HG03175 (cell line): ENCODE results near the gene ITPR1.

Source experiments
- ATAC-seq: cut with Tn5 transposase; IDR thresholded peaks from one replicate; pipeline ENCODE4 v1.9.1; 2021; ENCODE audit warnings: mild to moderate bottlenecking, moderate library complexity; ENCODE audit not compliant: unreplicated experiment

Gene ITPR1

DNA sequence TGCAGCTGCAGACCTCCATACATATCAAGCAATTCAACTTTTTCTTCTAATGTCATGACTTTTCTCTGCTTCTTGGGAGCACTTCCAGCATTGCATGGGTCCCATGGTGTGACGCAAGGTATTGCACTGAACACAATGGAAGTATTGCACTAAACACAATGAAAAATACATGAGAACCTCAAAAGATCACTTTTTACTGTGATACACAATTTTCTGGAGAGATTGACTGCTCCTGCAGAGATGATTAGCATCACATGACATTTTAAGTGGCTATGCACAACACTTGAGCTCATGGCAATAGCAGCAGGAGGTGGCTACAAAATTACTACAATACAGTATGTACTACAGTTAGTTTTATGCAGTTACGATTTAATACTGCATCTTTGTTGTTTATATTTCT, 372.6 kb downstream of the ITPR1 start:
- ATAC-seq: no peak

DNA sequence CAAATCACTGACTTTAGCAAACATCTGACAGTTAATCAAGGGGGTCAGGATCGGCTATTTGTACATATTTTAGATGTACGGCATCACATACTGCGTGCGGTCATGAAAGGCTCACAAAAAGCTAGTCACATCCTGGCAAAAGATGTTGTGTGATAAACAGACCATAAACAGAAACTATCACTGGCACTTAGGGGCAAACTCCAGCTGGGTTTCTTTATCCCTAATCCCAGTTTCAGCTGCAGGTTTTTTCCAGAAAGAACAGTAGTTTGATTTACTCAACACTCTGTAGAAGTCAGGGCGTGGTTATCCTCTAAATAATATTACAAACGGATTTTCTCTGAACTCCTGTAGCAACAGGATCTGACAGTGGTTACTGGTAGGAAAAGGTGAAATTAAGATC, 373.7 kb downstream of the ITPR1 start:
- ATAC-seq: no peak

DNA sequence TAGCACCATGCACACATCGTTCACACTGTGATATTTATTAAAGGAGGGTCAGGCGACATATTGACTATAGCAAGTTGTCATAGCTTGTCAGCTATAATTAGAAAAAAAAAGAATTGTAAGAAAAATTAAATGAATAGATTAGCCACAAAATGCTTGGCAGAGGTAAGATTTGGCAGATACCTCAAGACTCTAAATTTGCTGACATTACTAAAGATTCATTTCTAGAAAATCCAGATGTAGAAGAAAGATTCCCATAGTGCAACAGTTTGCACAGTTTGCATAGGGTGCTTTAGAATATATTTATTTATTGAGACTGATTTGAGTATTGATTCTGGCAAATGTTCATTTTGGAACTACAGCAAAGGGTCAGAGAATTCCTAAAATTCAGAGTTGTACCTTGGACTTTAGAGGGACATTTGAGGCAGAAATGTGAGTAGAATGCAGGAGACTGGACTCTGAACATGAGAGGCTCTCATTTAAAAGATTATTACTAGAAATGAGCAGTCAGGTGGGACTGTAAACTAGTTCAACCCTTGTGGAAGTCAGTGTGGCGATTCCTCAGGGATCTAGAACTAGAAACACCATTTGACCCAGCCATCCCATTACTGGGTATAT, 384.1 kb downstream of the ITPR1 start:
- no peak for ATAC-seq

DNA sequence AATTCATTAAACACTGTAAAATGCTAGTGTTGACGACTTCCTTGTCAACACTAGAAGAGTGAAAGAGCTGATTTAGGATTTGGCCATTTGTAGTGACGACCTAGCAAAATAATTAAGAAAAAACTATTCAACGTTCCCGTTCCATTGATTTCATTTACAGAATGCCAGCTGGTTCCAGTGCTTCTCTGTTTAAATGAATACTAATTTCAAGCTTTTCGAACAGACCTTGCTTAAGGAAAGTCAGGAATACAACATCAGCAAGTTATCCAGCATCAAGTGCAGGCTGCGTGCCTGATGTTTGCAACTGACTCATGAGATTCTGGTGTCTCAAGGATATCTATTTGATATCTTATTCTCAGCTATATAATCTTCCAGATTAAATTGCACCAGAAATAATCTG, 387.7 kb downstream of the ITPR1 start:
- no peak for ATAC-seq

DNA sequence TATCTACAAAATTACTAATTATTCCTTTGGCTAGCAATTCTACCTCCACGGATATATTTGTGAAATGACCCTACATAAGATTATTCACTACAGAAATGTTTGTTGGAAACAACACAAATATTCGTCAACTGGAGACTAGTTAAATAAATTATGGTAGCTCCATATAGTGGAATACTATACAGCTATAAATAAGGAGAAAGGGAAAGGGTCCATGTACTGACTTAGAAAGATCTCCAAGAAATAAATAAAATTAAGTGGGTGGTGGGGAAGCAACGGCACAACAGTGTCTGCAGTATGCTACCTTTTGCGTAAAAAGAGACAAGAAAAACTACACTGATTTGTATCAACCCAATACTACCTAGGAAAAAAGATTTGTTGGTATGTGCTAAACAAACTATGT, 389.4 kb downstream of the ITPR1 start:
- ATAC-seq: no peak

DNA sequence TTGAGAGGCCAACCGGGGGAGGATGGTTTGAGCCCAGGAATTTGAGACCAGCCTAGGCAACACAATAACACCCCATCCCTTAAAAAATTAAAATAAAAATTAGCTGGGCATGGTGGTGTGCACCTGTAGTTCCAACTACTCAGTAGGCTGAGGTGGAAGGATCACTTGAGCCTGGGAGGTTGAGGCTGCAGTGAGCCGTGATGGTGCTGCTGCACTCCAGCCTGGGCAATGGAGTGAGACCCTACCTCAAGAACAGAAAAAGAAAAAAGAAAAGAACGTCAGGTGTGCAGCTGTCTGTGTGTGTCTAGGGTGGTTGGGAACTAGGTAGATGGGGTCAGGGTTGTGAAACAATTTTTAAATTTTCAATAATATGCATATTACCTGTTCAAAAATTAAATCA, 389.9 kb downstream of the ITPR1 start:
- ATAC-seq: no peak

DNA sequence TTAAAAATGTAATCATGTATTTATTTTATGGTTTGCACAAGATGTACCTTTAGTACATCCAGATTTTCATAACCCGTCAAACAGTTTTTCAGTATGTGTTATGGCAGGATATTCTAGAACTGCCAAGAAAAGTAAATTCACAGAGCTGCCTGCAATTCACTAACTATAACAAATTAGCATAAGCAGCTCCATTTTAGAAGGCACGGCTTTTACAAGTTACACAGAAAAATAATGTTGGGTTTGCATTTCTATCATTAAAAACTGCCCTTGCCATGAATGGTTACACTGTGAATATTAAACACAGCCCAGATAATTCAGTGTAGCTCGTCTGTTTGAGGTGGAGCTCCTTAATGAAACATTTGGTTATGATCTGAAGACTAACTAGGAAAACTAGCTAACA, 391.7 kb downstream of the ITPR1 start:
- ATAC-seq: no peak

DNA sequence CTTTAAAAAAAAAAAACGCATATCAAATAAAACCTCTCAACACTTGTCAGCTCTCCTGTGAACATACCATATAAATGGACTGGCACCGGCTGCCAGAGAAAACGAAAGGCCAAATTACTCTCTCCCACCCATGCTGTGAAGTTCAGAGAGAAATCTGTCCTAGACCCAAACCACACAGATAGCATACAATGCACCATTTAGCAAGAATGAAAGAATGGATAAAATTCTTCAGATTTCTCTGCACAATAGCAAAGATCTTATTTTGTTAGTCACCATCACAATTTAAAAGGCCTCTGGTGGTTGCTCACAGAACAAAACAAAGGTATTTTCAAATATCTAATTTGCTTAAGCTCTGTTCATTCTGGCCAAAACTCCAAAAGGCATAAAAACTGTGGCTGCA, 392.2 kb downstream of the ITPR1 start:
- ATAC-seq: no peak

DNA sequence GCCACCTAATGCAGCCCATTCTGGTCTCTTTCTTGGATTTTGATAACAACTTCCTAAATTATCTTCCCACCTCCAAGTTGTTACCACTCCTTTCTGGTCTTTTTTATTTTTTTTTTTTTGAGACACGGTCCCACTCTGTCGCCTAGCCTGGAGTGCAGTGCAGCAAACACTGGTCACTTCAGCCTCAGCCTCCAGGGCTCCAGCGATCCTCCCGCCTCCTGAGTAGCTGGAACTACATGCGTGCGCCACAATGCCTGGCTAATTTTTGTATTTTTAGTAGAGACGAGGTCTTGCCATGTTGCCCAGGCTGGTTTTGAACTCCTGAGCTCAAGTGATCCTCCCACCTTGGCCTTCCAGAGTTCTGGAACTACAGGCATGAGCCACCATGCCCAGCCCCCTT, 393.3 kb downstream of the ITPR1 start:
- ATAC-seq: no peak

DNA sequence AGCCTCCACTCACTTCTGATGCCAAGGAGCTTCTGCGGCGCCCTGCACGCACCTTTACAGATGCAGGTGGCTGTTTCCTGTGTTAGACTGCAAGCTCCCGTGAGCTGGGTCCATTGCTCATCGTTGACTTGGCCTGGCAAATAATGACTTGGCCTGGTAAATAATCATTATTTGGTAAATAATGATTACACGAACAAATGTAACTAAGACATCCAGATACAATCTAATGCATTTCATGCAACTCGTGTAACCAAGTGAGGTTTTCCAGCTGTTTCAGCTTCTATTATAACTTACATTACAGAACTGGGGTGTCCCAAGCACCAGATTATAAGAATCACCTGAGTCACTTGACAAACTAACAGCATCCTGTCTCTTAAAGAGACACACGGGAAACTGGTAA, 394.0 kb downstream of the ITPR1 start:
- ATAC-seq: no peak

DNA sequence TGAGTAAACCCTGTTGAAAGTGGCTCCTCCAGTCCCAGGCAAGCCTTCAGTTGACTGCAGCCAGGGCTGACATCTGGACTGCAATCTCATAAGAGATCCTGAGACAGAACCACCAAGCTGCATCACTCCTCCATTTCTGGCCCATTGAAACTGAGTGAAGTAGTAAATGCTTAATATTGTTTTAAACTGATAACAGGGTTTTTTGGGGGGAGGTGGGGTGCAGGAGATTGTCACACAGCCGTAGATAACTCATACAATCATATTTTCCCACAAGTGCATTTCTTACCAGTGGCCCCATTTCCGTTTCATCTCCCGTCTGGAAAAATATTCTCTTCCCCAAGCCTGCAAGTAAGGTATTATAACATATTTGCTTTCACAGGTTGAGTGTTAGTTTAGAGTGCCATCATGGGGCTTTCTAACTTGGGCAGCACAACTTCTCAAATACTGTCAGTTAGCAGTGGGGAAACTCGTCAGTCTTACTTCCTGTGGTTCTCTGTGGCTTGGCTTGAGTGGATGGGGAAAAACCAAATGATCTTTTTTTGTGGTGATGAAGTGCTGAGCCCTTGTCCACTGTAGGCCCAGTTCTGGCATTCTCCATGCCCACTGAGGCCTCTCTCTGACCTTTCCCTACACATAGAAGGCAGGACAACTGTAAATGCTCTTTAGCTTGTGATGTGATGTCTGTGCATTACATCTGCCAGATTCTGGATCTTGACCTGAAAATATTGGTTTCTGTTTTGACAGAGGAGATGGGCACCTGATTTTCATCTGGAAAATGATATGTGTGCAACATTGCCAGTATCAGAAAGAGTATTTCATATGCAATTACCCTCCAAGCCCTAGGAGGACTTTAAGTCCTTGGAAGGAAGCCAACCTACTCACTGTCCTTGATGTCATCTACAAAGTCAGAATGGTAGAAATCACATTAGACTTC, 396.0 kb downstream of the ITPR1 start:
- peak; percentile 77 for ATAC-seq

DNA sequence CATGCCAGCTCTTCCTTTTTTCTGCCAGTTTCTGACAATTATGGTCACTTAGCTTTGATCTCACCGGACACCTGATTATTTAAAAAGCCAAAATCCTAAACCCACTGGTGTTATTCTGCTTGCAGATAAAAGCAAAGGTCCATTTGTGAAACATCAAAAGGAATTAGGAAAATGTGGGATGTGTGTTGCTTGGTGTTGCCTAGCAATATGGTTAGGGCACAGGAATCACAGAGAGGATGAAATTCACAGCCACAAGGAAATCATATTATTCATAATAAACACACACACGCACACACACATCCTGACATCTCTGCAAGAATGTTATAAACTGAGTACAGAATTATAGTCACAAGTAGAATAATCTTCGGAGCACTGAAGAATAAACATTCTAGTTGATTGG, 396.7 kb downstream of the ITPR1 start:
- ATAC-seq: no peak

DNA sequence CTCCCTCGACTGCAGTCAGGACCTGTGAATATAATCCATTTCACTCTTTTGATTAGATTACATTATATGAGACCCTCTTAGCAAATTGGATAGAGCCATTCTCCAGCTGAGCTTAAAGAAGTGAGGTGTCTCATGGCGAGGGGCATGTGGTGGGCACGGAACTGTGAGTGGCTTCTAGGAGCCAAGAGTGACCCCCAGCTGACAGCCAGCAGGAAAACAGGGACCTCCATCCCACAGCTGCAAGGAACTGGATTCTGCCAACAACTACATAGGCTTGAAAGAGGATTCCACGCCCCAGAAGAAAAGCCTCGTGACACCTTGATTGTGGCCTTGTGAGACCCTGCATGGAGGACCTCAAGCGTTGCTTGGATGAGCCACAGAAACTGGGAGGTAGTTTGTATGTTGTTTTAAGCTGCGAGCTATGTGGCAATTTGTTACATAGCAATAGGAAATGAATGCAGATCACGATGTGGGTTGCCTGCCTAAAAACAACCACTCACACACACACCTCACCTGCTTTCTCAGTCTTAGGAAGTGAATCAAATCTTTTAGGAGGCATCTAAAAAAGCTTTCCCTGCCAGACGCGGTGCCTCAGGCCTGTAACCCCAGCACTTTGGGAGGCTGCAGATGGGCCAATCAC, 401.9 kb downstream of the ITPR1 start:
- no peak for ATAC-seq

DNA sequence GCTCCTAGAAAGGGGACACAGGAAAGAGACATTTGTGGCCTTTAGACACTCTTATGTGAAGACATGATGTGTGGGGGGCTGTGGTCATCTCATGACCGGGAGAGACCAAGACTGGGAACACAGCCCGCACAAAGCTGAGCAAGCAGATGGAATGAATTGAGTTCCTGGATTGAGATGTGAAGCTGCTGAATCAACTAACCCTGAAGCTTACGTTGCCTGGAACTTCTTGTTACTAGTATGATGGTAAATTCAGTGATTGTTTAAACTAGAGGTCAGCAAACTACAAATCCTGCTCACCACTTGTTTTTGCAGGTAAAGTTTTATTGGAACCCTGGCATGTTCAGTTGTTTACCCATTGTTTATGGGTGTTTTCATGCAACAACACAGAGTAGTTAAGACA, 402.7 kb downstream of the ITPR1 start:
- no peak for ATAC-seq
